ENCODE measurements around the gene FARP2. TPM values are rescaled to one million over a fixed set of nuclear protein-coding genes. Genes with fewer than 3 reads are reported as not detected.
A peak's percentile ranks its signal among the peaks of the same experiment; 100 is the strongest.
"Not testable (repeated sequence)": the region's sequence is repeated elsewhere in the genome, so short reads cannot be mapped to it uniquely, and the experiment has no call there.

Gene FARP2
- total and polyA plus RNA-seq, 2 donors (not counting 1 experiment from before 2014, with no cell fraction given) = 28.2 to 41.0 TPM

GRCh38 chr2:241421330-241421729, 65.2 kb downstream of the FARP2 start:
- H3K9ac ChIP-seq (ENCODE audit: insufficient read depth, low read length) = no peak overlapping the region
- no peaks in the 10 kb centered on the region for H4K20me1 ChIP-seq (ENCODE audit: control insufficient read depth, extremely low read depth, insufficient read depth, low read length)
- H3K27ac ChIP-seq (ENCODE audit: insufficient read depth, low read length) = no peak overlapping the region
- TF ChIP-seq EZH2 (IDR thresholded peaks at IDR 0.05; ENCODE audit: low read length, missing control alignments) = no peak
- no peak for TF ChIP-seq CTCF (conservative IDR thresholded peaks at IDR 0.05 in 1 of 2, IDR thresholded peaks at IDR 0.05 in 1 of 2; ENCODE audit: low read depth in 1 of 2, low read length in 2 of 2)
- no peaks in the 10 kb centered on the region for H3K27me3 ChIP-seq (ENCODE audit: control insufficient read depth, insufficient read depth, low read length)
- no peaks in the 10 kb centered on the region for H3K4me1 ChIP-seq (ENCODE audit: control insufficient read depth, extremely low read depth, insufficient read depth, low read length)
- H3K36me3 ChIP-seq (ENCODE audit: control insufficient read depth, insufficient read depth, low read length) = no peaks in the 10 kb centered on the region
- no peak overlapping the region for H3K4me2 ChIP-seq (ENCODE audit: extremely low read depth, insufficient read depth, low read length)
- H2AFZ ChIP-seq (ENCODE audit: low read length) = no peak overlapping the region
- no peaks in the 10 kb centered on the region for H3K79me2 ChIP-seq (ENCODE audit: control insufficient read depth, insufficient read depth, low read length)
- H3K4me3 ChIP-seq (replicated peaks in 1 of 4; ENCODE audit: control extremely low read depth in 1 of 4, insufficient read depth in 1 of 4, low read depth in 3 of 4, low read length in 4 of 4) = no peak overlapping the region
- H3K9me3 ChIP-seq (ENCODE audit: control insufficient read depth, insufficient read depth, low read depth, low read length) = no peaks in the 10 kb centered on the region
- peak in 1 of 2 donors; percentile 6 for DNase-seq (ENCODE audit: low read depth in 2 of 2)

- DNase-seq (ENCODE audit: low read depth in 2 of 2); H3K9ac ChIP-seq (ENCODE audit: insufficient read depth, low read length); H4K20me1 ChIP-seq (ENCODE audit: control insufficient read depth, extremely low read depth, insufficient read depth, low read length); H3K27me3 ChIP-seq (ENCODE audit: control insufficient read depth, insufficient read depth, low read length); H3K4me2 ChIP-seq (ENCODE audit: extremely low read depth, insufficient read depth, low read length); H3K27ac ChIP-seq (ENCODE audit: insufficient read depth, low read length); H3K79me2 ChIP-seq (ENCODE audit: control insufficient read depth, insufficient read depth, low read length); H2AFZ ChIP-seq (ENCODE audit: low read length); H3K4me3 ChIP-seq (replicated peaks in 1 of 4; ENCODE audit: control extremely low read depth in 1 of 4, insufficient read depth in 1 of 4, low read depth in 3 of 4, low read length in 4 of 4); H3K9me3 ChIP-seq (ENCODE audit: control insufficient read depth, insufficient read depth, low read depth, low read length); H3K36me3 ChIP-seq (ENCODE audit: control insufficient read depth, insufficient read depth, low read length); H3K4me1 ChIP-seq (ENCODE audit: control insufficient read depth, extremely low read depth, insufficient read depth, low read length): not testable (repeated sequence)
These were observed 65.9 kb downstream of the FARP2 start for GRCh38 chr2:241421942-241422341.

GRCh38 chr2:241422350-241422749, 66.3 kb downstream of the FARP2 start:
- no peaks in the 10 kb centered on the region for H3K4me1 ChIP-seq (ENCODE audit: control insufficient read depth, extremely low read depth, insufficient read depth, low read length)
- H4K20me1 ChIP-seq (ENCODE audit: control insufficient read depth, extremely low read depth, insufficient read depth, low read length) = no peaks in the 10 kb centered on the region
- H3K27ac ChIP-seq (ENCODE audit: insufficient read depth, low read length) = no peak overlapping the region
- no peak overlapping the region for H2AFZ ChIP-seq (ENCODE audit: low read length)
- H3K27me3 ChIP-seq (ENCODE audit: control insufficient read depth, insufficient read depth, low read length) = no peaks in the 10 kb centered on the region
- H3K4me3 ChIP-seq (replicated peaks in 1 of 4; ENCODE audit: control extremely low read depth in 1 of 4, insufficient read depth in 1 of 4, low read depth in 3 of 4, low read length in 4 of 4) = no peak overlapping the region
- H3K9ac ChIP-seq (ENCODE audit: insufficient read depth, low read length) = no peak overlapping the region
- no peak overlapping the region for H3K4me2 ChIP-seq (ENCODE audit: extremely low read depth, insufficient read depth, low read length)
- DNase-seq (ENCODE audit: low read depth in 2 of 2) = no peak
- H3K36me3 ChIP-seq (ENCODE audit: control insufficient read depth, insufficient read depth, low read length) = no peaks in the 10 kb centered on the region
- no peaks in the 10 kb centered on the region for H3K79me2 ChIP-seq (ENCODE audit: control insufficient read depth, insufficient read depth, low read length)
- no peak for TF ChIP-seq EZH2 (IDR thresholded peaks at IDR 0.05; ENCODE audit: low read length, missing control alignments)
- no peak for TF ChIP-seq CTCF (conservative IDR thresholded peaks at IDR 0.05 in 1 of 2, IDR thresholded peaks at IDR 0.05 in 1 of 2; ENCODE audit: low read depth in 1 of 2, low read length in 2 of 2)
- no peaks in the 10 kb centered on the region for H3K9me3 ChIP-seq (ENCODE audit: control insufficient read depth, insufficient read depth, low read depth, low read length)

- not testable (repeated sequence) for H3K4me2 ChIP-seq (ENCODE audit: extremely low read depth, insufficient read depth, low read length); H3K4me1 ChIP-seq (ENCODE audit: control insufficient read depth, extremely low read depth, insufficient read depth, low read length); DNase-seq (ENCODE audit: low read depth in 2 of 2); H3K36me3 ChIP-seq (ENCODE audit: control insufficient read depth, insufficient read depth, low read length); H3K4me3 ChIP-seq (replicated peaks in 1 of 4; ENCODE audit: control extremely low read depth in 1 of 4, insufficient read depth in 1 of 4, low read depth in 3 of 4, low read length in 4 of 4); H3K27ac ChIP-seq (ENCODE audit: insufficient read depth, low read length); H3K9me3 ChIP-seq (ENCODE audit: control insufficient read depth, insufficient read depth, low read depth, low read length); H2AFZ ChIP-seq (ENCODE audit: low read length); H3K9ac ChIP-seq (ENCODE audit: insufficient read depth, low read length); H3K79me2 ChIP-seq (ENCODE audit: control insufficient read depth, insufficient read depth, low read length); H3K27me3 ChIP-seq (ENCODE audit: control insufficient read depth, insufficient read depth, low read length); H4K20me1 ChIP-seq (ENCODE audit: control insufficient read depth, extremely low read depth, insufficient read depth, low read length)
These were observed 67.4 kb downstream of the FARP2 start for GRCh38 chr2:241423489-241423888.
